Measurements from ENCODE around the gene SIAE. TPM values are rescaled to one million over a fixed set of nuclear protein-coding genes. Genes with fewer than 3 reads are reported as not detected.
A peak's percentile ranks its signal among the peaks of the same experiment; 100 is the strongest.

Gene SIAE
- total RNA-seq, 2 donors from 2014 or later, result 8.4 to 12.0 TPM

DNA sequence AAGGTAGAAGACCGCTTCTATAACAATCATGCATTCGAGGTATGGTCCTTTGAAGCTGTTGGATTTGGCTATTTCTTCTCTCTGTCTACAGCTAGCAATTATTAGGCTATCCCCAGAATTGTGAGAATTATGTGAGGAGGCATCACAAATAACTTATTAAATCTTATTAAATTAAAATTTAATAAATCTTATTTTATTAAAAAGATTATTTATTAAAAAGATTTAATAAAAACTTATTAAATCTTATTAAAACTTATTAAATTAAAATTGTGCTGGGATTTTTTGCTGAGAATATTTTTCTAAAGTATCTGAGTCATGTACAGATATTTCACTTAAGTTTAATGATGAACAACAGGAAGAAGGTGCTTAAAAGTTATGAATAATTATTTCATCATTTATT is 7.9 kb upstream of the SIAE start:
- Mint-ChIP-seq H3K27ac (no peak overlapping the region), H3K9me3 (peaks cover 9 to 16% of the 10 kb centered on the region in 2 donors), H3K4me3 (no peak overlapping the region), H3K27me3 (ENCODE audit: low read depth) (no peaks in the 10 kb centered on the region), H3K4me1 (ENCODE audit: low read depth) (no peaks in the 10 kb centered on the region), H3K36me3 (ENCODE audit: insufficient read depth in 2 of 2) (peaks cover 6 to 18% of the 10 kb centered on the region in 2 donors)
- DNase-seq (no peak), ATAC-seq (replicated peaks in 1 of 2) (no peak)

DNA sequence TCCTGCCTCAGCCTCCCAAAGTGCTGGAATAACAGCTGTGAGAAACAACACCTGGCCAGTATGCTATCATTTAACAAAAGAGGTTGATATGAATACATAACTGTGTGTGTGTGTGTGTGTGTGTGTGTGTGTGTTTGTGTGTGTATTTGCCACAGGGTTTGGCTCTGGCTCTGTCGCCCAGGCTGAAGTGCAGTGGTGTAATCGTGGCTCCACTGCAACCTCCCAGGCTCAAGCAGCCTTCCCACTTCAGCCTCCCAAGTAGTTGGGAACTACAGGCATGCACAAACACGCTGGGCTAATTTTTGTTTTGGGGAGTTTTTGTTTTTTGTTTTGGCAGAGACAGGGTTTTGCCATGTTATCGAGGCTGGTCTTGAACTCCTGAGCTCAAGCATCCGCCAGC is 4.9 kb upstream of the SIAE start:
- no peak overlapping the region for H3K4me3 Mint-ChIP-seq
- H3K4me1 Mint-ChIP-seq (ENCODE audit: low read depth), result peaks cover 13% of the 10 kb centered on the region
- no peak for DNase-seq
- peaks cover 4 to 6% of the 10 kb centered on the region in 2 donors for H3K9me3 Mint-ChIP-seq
- no peaks in the 10 kb centered on the region for H3K27me3 Mint-ChIP-seq (ENCODE audit: low read depth)
- ATAC-seq (replicated peaks in 1 of 2), result no peak
- H3K36me3 Mint-ChIP-seq (ENCODE audit: insufficient read depth in 2 of 2), result peaks cover 6 to 8% of the 10 kb centered on the region in 2 donors
- no peak overlapping the region for H3K27ac Mint-ChIP-seq

DNA sequence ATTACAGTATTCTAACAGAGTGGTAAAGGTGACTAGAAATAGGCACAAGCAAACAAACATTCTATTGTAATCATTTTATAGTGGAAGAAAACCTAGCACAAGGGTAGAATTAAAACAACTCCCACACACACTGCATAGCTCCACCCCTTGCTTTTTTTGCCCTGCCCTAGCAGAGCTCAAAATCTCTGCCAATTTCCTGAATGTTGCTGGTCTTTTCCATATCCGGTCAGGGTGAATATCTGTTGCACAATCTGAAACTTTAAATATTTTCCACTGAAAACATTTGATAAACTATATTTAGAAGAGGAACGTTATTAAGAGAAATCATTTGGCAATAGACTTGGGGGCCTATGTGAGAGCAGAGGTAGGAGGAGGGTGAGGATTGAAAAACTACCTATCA is 2.8 kb upstream of the SIAE start:
- Mint-ChIP-seq H3K27me3 (ENCODE audit: low read depth) (no peaks in the 10 kb centered on the region), H3K9me3 (peaks cover 0 to 1% of the 10 kb centered on the region in 2 donors), H3K4me3 (no peak overlapping the region), H3K36me3 (ENCODE audit: insufficient read depth in 2 of 2) (peaks cover 0 to 1% of the 10 kb centered on the region in 2 donors), H3K4me1 (ENCODE audit: low read depth) (peaks cover 26% of the 10 kb centered on the region), H3K27ac (no peak overlapping the region)
- DNase-seq (no peak), ATAC-seq (replicated peaks in 1 of 2) (no peak)

DNA sequence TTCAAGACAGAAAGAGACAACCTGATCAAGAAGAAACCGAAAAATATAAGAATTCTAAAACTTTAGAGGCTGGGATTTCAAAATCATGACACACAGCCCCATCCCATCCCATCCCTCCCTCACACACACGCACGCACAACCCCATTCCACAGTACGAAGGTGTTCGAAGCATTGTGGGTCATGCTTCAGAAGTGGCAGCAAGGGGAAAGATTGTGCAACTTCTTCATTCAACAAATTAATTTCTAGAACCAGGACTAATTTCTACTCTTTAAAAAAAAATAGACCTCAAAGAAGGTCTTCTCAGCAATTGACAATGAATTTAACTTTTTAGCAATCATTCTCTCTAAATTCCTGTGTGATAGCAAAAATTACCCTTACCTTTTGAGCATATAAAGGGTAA is 1.0 kb upstream of the SIAE start:
- H3K4me3 Mint-ChIP-seq, result peak overlapping the region; percentile 87 to 92
- ATAC-seq (replicated peaks in 1 of 2) (no peak), DNase-seq (no peak)
- no peaks in the 10 kb centered on the region for H3K27me3 Mint-ChIP-seq (ENCODE audit: low read depth)
- H3K4me1 Mint-ChIP-seq (ENCODE audit: low read depth), result peaks cover 34% of the 10 kb centered on the region
- peaks cover 0 to 3% of the 10 kb centered on the region in 2 donors for H3K36me3 Mint-ChIP-seq (ENCODE audit: insufficient read depth in 2 of 2)
- H3K27ac Mint-ChIP-seq, result peak overlapping the region; percentile 98
- H3K9me3 Mint-ChIP-seq, result peaks cover 0 to 1% of the 10 kb centered on the region in 2 donors

DNA sequence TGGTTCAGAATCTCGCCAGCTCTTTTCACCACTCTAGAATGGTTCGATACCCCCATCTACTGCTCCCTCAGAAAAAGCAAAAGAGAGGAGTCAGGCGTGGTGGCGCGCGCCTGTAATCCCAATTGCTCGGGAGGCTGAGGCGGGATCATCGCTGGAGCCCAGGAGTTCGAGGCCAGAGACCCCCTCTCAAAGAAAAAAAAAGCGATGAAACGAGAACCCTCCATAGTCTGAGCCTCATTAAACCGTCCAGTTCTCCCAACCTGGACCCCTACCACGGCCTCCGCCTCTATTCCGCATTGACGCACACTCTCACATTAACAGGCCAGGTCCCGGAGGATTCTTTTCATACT is 604 bp upstream of the SIAE start:
- Mint-ChIP-seq H3K27ac (peak overlapping the region; percentile 98), H3K9me3 (peaks cover 0 to 1% of the 10 kb centered on the region in 2 donors), H3K27me3 (ENCODE audit: low read depth) (no peaks in the 10 kb centered on the region), H3K4me1 (ENCODE audit: low read depth) (peaks cover 34% of the 10 kb centered on the region), H3K4me3 (peak overlapping the region; percentile 87 to 92), H3K36me3 (ENCODE audit: insufficient read depth in 2 of 2) (peaks cover 0 to 3% of the 10 kb centered on the region in 2 donors)
- ATAC-seq (replicated peaks in 1 of 2) (no peak), DNase-seq (no peak)

DNA sequence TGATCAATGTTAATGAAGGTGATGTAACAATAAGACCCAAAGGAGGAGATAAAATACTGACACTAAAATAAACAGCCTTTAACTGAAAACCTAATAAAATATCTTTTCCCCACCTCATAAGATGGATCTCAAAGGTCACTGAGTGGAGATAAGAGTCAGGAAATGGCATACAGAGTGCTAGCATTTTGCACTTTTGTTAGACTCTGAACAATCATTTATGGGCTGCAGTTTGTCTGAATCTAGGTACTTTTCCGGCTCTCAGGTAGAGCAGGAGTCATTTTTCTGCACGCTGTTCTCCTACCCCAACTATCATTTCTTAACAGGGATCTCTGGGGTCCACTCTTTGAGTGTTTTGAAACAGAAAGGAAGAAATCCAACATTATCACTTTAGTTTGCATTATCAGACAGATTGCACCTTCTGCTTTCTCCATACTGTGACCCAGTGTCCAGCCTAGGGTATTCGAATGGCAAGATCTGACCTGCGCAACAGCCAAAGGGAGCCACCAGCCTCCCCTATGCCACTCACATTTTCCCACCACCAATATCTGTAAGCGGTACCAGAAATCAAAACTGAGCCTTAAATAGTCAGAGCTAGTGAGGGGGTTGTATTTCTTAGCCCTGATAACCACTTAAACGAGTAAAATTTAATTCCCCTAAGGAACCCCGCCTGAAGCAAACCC is 863 bp downstream of the SIAE start:
- Mint-ChIP-seq H3K4me3 (peak overlapping the region; percentile 87 to 92), H3K4me1 (ENCODE audit: low read depth) (peaks cover 34% of the 10 kb centered on the region), H3K27me3 (ENCODE audit: low read depth) (no peaks in the 10 kb centered on the region), H3K27ac (peak overlapping the region; percentile 64), H3K9me3 (peaks cover 0 to 1% of the 10 kb centered on the region in 2 donors), H3K36me3 (ENCODE audit: insufficient read depth in 2 of 2) (peaks cover 0 to 3% of the 10 kb centered on the region in 2 donors)
- DNase-seq (no peak), ATAC-seq (replicated peaks in 1 of 2) (no peak)

DNA sequence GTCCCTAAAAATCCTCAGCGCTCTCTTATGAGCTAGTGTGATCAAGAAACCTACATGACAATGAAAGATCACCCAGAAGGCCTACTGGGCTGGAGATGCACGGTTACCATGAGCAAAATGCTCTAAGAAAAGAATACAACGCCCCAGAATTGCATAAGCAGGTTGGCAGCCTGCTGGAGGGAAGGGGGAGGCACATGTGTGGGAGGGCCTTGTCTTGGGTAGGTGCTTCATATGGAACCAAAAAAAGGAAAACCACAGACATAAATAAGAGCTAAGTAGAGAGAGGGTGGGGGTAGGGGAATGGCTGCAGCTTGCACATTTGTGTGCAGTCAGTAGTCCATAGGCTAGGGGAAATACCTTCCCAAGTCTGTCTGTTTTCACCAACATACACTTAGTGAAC is 2.8 kb downstream of the SIAE start:
- peaks cover 34% of the 10 kb centered on the region for H3K4me1 Mint-ChIP-seq (ENCODE audit: low read depth)
- DNase-seq (peak; percentile 4 to 29), ATAC-seq (replicated peaks in 1 of 2) (no peak)
- H3K9me3 Mint-ChIP-seq, result peaks cover 0 to 1% of the 10 kb centered on the region in 2 donors
- peaks cover 0 to 3% of the 10 kb centered on the region in 2 donors for H3K36me3 Mint-ChIP-seq (ENCODE audit: insufficient read depth in 2 of 2)
- no peaks in the 10 kb centered on the region for H3K27me3 Mint-ChIP-seq (ENCODE audit: low read depth)
- H3K4me3 Mint-ChIP-seq, result peak overlapping the region in 1 of 2 donors; percentile 22
- no peak overlapping the region for H3K27ac Mint-ChIP-seq

DNA sequence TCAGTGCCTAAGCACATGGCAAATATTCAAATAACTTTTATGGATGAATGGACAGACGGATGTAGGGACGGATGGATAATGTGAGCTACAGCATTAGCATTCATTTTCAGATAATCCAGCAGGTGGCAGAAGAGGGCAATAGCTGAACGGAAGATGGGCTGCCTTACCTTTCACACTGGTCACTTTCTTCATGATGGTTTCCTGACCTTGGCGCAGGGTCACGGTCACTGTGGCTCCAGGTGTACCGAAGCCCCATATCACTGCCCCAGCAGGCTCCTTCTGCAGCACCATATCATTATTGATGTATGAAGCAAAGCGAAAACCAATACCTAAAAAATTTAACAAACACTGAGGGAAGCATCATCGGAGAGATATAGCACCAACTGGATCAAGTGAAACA is 4.3 kb downstream of the SIAE start:
- peaks cover 0 to 3% of the 10 kb centered on the region in 2 donors for H3K36me3 Mint-ChIP-seq (ENCODE audit: insufficient read depth in 2 of 2)
- ATAC-seq (replicated peaks in 1 of 2), result no peak
- H3K4me1 Mint-ChIP-seq (ENCODE audit: low read depth), result peaks cover 26% of the 10 kb centered on the region
- H3K9me3 Mint-ChIP-seq, result peaks cover 0 to 1% of the 10 kb centered on the region in 2 donors
- no peaks in the 10 kb centered on the region for H3K27me3 Mint-ChIP-seq (ENCODE audit: low read depth)
- no peak overlapping the region for H3K4me3 Mint-ChIP-seq
- DNase-seq, result peak; percentile 49 to 52
- no peak overlapping the region for H3K27ac Mint-ChIP-seq

DNA sequence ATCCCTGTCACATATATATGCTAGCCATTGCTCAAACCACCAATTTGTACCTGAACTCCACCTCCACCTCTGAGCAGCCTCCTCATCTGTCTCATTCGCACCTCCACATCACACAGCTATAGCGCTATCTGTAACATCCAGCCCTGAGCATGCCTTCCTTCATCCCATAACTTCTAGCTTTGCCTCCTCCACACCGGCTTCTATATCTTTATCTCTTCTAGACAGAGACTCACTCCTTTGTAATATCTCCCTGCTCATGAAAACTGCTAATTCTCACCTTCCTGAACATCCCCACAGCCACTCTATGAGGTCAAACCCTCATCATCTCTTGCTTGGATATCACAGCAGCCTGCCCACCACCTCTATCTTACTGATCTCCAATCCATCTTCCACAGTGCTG is 5.9 kb downstream of the SIAE start:
- H3K27ac Mint-ChIP-seq, result no peak overlapping the region
- no peak overlapping the region for H3K4me3 Mint-ChIP-seq
- peaks cover 0 to 3% of the 10 kb centered on the region in 2 donors for H3K36me3 Mint-ChIP-seq (ENCODE audit: insufficient read depth in 2 of 2)
- H3K4me1 Mint-ChIP-seq (ENCODE audit: low read depth), result peaks cover 15% of the 10 kb centered on the region
- peaks cover 0 to 1% of the 10 kb centered on the region in 2 donors for H3K9me3 Mint-ChIP-seq
- no peak for ATAC-seq (replicated peaks in 1 of 2)
- no peaks in the 10 kb centered on the region for H3K27me3 Mint-ChIP-seq (ENCODE audit: low read depth)
- DNase-seq, result no peak

DNA sequence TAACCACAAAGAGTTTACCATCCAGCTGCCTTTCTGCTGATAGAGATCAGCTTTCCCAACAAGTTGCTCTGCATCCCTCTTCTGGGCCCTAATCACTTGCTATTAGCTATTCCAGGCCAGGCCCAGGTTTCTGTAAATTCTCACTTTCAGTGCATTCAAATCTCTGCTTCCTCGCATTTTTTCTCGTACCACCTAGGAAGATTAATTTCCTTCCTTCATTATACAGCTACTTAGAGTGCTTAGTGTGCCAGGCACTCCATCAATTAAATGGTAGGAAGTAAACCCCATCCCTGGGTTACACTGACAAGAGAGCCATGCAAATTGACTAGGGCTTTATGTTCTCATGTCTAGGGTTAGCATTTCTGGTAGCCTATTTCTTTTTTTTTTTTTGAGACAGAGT is 9.7 kb downstream of the SIAE start:
- Mint-ChIP-seq H3K27ac (no peak overlapping the region), H3K4me3 (no peak overlapping the region), H3K27me3 (ENCODE audit: low read depth) (no peaks in the 10 kb centered on the region), H3K36me3 (ENCODE audit: insufficient read depth in 2 of 2) (no peaks in the 10 kb centered on the region), H3K9me3 (no peaks in the 10 kb centered on the region), H3K4me1 (ENCODE audit: low read depth) (no peaks in the 10 kb centered on the region)
- DNase-seq (no peak), ATAC-seq (replicated peaks in 1 of 2) (no peak)

DNA sequence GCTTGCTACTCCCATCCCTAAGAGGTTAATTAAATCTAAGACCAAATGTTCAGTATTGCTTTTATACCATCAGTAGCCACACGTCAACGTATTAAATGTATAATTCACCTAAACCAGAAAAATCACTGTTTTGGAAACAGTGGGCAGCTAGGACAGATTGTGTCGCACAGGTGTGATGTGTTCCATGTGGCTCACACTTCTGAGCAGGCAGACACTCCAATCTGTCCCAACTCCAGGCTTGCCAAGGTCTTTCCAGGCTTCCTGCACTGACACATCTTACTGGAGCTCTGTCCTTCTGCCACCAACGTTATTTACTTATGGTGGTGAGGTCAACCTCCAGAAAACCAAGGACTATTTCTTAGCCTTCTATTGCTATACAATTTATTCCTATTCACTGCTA is 11.4 kb downstream of the SIAE start:
- Mint-ChIP-seq H3K27ac (no peak overlapping the region), H3K4me1 (ENCODE audit: low read depth) (no peaks in the 10 kb centered on the region), H3K4me3 (no peak overlapping the region), H3K9me3 (no peaks in the 10 kb centered on the region), H3K36me3 (ENCODE audit: insufficient read depth in 2 of 2) (no peaks in the 10 kb centered on the region), H3K27me3 (ENCODE audit: low read depth) (no peaks in the 10 kb centered on the region)
- no peak for ATAC-seq (replicated peaks in 1 of 2)
- DNase-seq, result no peak

DNA sequence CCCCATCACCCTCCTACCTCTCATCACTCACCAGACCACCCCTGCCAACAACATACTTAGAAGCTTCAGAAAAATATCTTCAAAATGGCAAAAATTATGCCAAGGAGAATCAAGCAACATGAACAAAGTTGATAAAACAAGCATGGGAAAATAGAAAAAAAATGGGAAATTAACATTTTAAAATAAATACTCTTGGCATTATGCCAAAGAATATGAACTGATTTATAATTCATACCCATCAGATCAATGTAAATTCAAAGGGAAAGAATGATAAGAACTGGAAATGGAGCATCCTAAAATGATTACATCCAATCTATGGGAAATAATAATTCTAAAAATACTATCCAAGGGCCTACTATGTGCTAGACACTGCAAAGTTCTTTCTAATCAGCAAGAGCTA is 12.0 kb downstream of the SIAE start:
- DNase-seq (no peak), ATAC-seq (replicated peaks in 1 of 2) (no peak)
- Mint-ChIP-seq H3K36me3 (ENCODE audit: insufficient read depth in 2 of 2) (no peaks in the 10 kb centered on the region), H3K27me3 (ENCODE audit: low read depth) (no peaks in the 10 kb centered on the region), H3K9me3 (no peaks in the 10 kb centered on the region), H3K27ac (no peak overlapping the region), H3K4me3 (no peak overlapping the region), H3K4me1 (ENCODE audit: low read depth) (no peaks in the 10 kb centered on the region)

DNA sequence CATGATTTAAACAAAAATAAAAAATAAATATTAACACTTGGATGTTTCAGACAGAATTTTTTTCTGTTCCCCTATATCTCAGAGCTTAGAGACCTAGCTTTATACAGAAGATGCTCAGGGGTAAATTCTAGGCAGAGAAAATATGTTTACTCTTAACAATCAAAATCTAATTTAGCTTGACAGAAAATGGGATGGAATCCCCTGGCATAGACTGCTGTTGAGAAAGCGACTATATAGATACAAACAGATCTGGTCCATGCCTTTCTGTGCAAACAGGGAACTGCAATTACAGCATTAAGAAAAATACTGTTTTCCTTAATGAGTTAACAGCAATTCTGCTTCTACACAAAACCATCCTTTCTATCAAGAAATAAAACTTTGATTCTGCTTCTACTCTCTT is 14.6 kb downstream of the SIAE start:
- H3K36me3 Mint-ChIP-seq (ENCODE audit: insufficient read depth in 2 of 2), result no peaks in the 10 kb centered on the region
- H3K9me3 Mint-ChIP-seq, result no peaks in the 10 kb centered on the region
- no peaks in the 10 kb centered on the region for H3K4me1 Mint-ChIP-seq (ENCODE audit: low read depth)
- H3K27me3 Mint-ChIP-seq (ENCODE audit: low read depth), result no peaks in the 10 kb centered on the region
- no peak overlapping the region for H3K27ac Mint-ChIP-seq
- ATAC-seq (replicated peaks in 1 of 2) (no peak), DNase-seq (no peak)
- no peak overlapping the region for H3K4me3 Mint-ChIP-seq

DNA sequence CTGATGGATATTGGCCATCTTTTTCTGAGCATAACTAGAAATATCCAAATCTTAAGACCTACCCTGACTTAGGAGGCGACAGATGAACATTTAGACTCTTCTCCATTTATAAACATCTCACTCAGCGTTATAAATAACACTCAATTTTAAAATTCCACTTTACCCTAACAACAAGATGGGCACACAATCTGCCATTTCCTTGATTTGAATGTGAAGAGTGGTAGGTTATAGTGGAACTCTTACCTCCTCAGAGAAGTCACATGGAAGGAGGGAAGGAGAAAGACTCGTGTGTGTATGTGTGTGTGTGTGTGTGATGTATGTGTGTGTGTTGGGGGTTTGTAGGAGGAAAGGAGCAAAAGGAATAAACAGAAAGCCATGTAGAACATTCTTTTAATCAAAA is 15.0 kb downstream of the SIAE start:
- H3K4me1 Mint-ChIP-seq (ENCODE audit: low read depth), result no peaks in the 10 kb centered on the region
- H3K36me3 Mint-ChIP-seq (ENCODE audit: insufficient read depth in 2 of 2), result no peaks in the 10 kb centered on the region
- H3K27me3 Mint-ChIP-seq (ENCODE audit: low read depth), result no peaks in the 10 kb centered on the region
- H3K9me3 Mint-ChIP-seq, result no peaks in the 10 kb centered on the region
- H3K4me3 Mint-ChIP-seq, result no peak overlapping the region
- DNase-seq, result no peak
- no peak for ATAC-seq (replicated peaks in 1 of 2)
- no peak overlapping the region for H3K27ac Mint-ChIP-seq
